HL-60 (cell line): ENCODE results near the gene CCR4.

Experiments
- POLR2AphosphoS5 ChIP-seq: IDR thresholded peaks from 2 replicates; pipeline ENCODE4 v1.6.1; 2012; ENCODE audit warnings: low read depth
- REST ChIP-seq: IDR thresholded peaks from 2 replicates; pipeline ENCODE4 v1.6.1; 2012; ENCODE audit warnings: low read depth; ENCODE audit not compliant: insufficient replicate concordance
- SPI1 ChIP-seq: IDR thresholded peaks from 2 replicates; pipeline ENCODE4 v1.6.1; 2012; ENCODE audit warnings: low read depth, mild to moderate bottlenecking, borderline replicate concordance
- TF ChIP-seq, protein P1 (sequence below): IDR thresholded peaks from one replicate; pipeline ENCODE4 v1.5.1; 2011; ENCODE audit warnings: low read length, control low read depth, inconsistent platforms; ENCODE audit not compliant: insufficient read depth

GRCh38 chr3:32991781-32992180, 40.3 kb downstream of the CCR4 start:
- TF ChIP-seq, protein P1, sequence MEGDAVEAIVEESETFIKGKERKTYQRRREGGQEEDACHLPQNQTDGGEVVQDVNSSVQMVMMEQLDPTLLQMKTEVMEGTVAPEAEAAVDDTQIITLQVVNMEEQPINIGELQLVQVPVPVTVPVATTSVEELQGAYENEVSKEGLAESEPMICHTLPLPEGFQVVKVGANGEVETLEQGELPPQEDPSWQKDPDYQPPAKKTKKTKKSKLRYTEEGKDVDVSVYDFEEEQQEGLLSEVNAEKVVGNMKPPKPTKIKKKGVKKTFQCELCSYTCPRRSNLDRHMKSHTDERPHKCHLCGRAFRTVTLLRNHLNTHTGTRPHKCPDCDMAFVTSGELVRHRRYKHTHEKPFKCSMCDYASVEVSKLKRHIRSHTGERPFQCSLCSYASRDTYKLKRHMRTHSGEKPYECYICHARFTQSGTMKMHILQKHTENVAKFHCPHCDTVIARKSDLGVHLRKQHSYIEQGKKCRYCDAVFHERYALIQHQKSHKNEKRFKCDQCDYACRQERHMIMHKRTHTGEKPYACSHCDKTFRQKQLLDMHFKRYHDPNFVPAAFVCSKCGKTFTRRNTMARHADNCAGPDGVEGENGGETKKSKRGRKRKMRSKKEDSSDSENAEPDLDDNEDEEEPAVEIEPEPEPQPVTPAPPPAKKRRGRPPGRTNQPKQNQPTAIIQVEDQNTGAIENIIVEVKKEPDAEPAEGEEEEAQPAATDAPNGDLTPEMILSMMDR, result no peak
- TF ChIP-seq SPI1, result no peak
- no peak for TF ChIP-seq REST
- TF ChIP-seq POLR2AphosphoS5, result no peak
